Endothelial cell of umbilical vein (primary cell): ENCODE measurements around the gene DIP2B. TPM values are rescaled to one million over a fixed set of nuclear protein-coding genes. Genes with fewer than 3 reads are reported as not detected.

Source experiments
- BruUV-seq: library from RNA; stranded (reverse); fragments of 400-500 nt; replicated peaks from 2 replicates; lab custom pipeline; 2021; lab: Mats Ljungman, UMichigan
- CTCF ChIA-PET: fragments of 300-600, 350-600 bp; sonication (Branson Sonifier 250); formaldehyde crosslinking; loops from one replicate; lab custom pipeline; 2021; ENCODE audit warnings: antibody characterized with exemption, inconsistent platforms; lab: Charles Lee
- POLR2A ChIA-PET: fragments of 300-600, 350-600 bp; sonication (Branson Sonifier 250); formaldehyde crosslinking; loops from one replicate; lab custom pipeline; 2021; ENCODE audit warnings: antibody characterized with exemption, inconsistent platforms; lab: Charles Lee
- DNase-seq: peaks from one replicate; pipeline ENCODE4 v3.0.0-alpha.2; 2011; ENCODE audit warnings: low read depth, low spot score
- FAIRE-seq: peaks from 2 replicates; lab custom pipeline; 2011; peaks lifted over from hg19 to GRCh38; lab: Jason Lieb, UNC
- H2AFZ ChIP-seq: 2 replicates; pipeline ENCODE4 v1.6.0; 2012; ENCODE audit warnings: low read depth, low read length, control low read depth, inconsistent platforms
- H3K27ac ChIP-seq: 2 replicates; pipeline ENCODE4 v1.5.1; 2011; ENCODE audit warnings: low read depth, mild to moderate bottlenecking, control low read depth, low read length, moderate library complexity; ENCODE audit not compliant: insufficient read depth
- H3K27me3 ChIP-seq, 2 experiments: 2 replicates each; pipeline versions ENCODE4 v1.6.0 to v1.6.1; 2011; ENCODE audit warnings: low read length in 2 of 2, mixed read lengths in 1 of 2; ENCODE audit not compliant: control insufficient read depth in 2 of 2, insufficient read depth in 2 of 2
- H3K36me3 ChIP-seq, 2 experiments: 2 replicates in 1 of 2; 3 replicates in 1 of 2; pipeline ENCODE4 v1.5.1; 2011; ENCODE audit warnings: low read length in 2 of 2, mild to moderate bottlenecking in 1 of 2, moderate library complexity in 1 of 2; ENCODE audit not compliant: control insufficient read depth in 2 of 2, insufficient read depth in 2 of 2; ENCODE audit errors: extremely low read depth in 1 of 2
- H3K4me1 ChIP-seq: 3 replicates; pipeline ENCODE4 v1.5.1; 2011; ENCODE audit warnings: mild to moderate bottlenecking, low read length; ENCODE audit not compliant: control insufficient read depth, insufficient read depth; ENCODE audit errors: extremely low read depth
- H3K4me2 ChIP-seq: 2 replicates; pipeline ENCODE4 v1.6.1; 2011; ENCODE audit warnings: low read length, control low read depth, mixed read lengths; ENCODE audit not compliant: insufficient read depth
- H3K4me3 ChIP-seq, 3 experiments: fragments of 200-600 bp in 1 of 3; sonication (generic), shearing (Covaris generic) in 1 of 3; replicated peaks in 1 of 3; 2 replicates each; pipeline ENCODE4 v1.5.1; 2011 to 2016; ENCODE audit warnings: control low read depth in 3 of 3, low read length in 3 of 3, mild to moderate bottlenecking in 2 of 3, inconsistent platforms in 1 of 3, low read depth in 1 of 3, moderate library complexity in 1 of 3; ENCODE audit not compliant: insufficient read depth in 1 of 3
- H3K79me2 ChIP-seq: 2 replicates; pipeline ENCODE4 v1.6.0; 2012; ENCODE audit warnings: low read length, inconsistent platforms; ENCODE audit not compliant: control insufficient read depth, insufficient read depth
- H3K9ac ChIP-seq: replicated peaks from 2 replicates; pipeline ENCODE3; 2011; ENCODE audit warnings: low read length, control low read depth; ENCODE audit not compliant: insufficient read depth; ENCODE audit errors: extremely low read depth
- H3K9me1 ChIP-seq: replicated peaks from 3 replicates; pipeline ENCODE4 v1.6.0; 2011; ENCODE audit warnings: mild to moderate bottlenecking, low read length; ENCODE audit not compliant: control insufficient read depth, insufficient read depth; ENCODE audit errors: extremely low read depth
- H3K9me3 ChIP-seq: replicated peaks from 2 replicates; pipeline ENCODE4 v1.5.1; 2012; ENCODE audit warnings: low read length, inconsistent platforms; ENCODE audit not compliant: control insufficient read depth, insufficient read depth
- H4K20me1 ChIP-seq: replicated peaks from 2 replicates; pipeline ENCODE3; 2011; ENCODE audit warnings: mild to moderate bottlenecking, low read length; ENCODE audit not compliant: control insufficient read depth, insufficient read depth; ENCODE audit errors: extremely low read depth
- EZH2 ChIP-seq: IDR thresholded peaks from 2 replicates; pipeline ENCODE4 v1.6.1; 2012; ENCODE audit warnings: borderline replicate concordance, low read depth, mild to moderate bottlenecking, moderate library complexity, low read length, inconsistent platforms; ENCODE audit not compliant: severe bottlenecking
- FOS ChIP-seq: IDR thresholded peaks from 2 replicates; pipeline ENCODE4 v1.6.1; 2011; ENCODE audit warnings: mild to moderate bottlenecking, low read length, moderate library complexity, borderline replicate concordance; ENCODE audit not compliant: insufficient read depth
- GATA2 ChIP-seq: IDR thresholded peaks from 2 replicates; pipeline ENCODE4 v1.7.0; 2011; ENCODE audit warnings: low read depth, mild to moderate bottlenecking, moderate library complexity, mixed read lengths, low read length; ENCODE audit not compliant: insufficient read length, insufficient read depth
- JUN ChIP-seq: IDR thresholded peaks from 2 replicates; pipeline ENCODE4 v1.6.1; 2011; ENCODE audit warnings: borderline replicate concordance, low read depth; ENCODE audit not compliant: insufficient read length, insufficient read depth
- MAX ChIP-seq: IDR thresholded peaks from 2 replicates; pipeline ENCODE4 v1.6.1; 2011; ENCODE audit not compliant: insufficient read depth, insufficient read length
- MYC ChIP-seq: IDR thresholded peaks from one replicate; pipeline ENCODE4 v1.6.1; 2011; ENCODE audit warnings: mild to moderate bottlenecking, low read depth, low read length
- POLR2A ChIP-seq: IDR thresholded peaks from 2 replicates; pipeline ENCODE4 v1.6.1; 2012; ENCODE audit warnings: low read depth, mild to moderate bottlenecking, control low read depth, low read length
- POLR2AphosphoS5 ChIP-seq: IDR thresholded peaks from 2 replicates; pipeline ENCODE4 v1.6.1; 2012; ENCODE audit warnings: low read depth, mild to moderate bottlenecking, control low read depth, low read length, moderate library complexity; ENCODE audit not compliant: insufficient read depth
- dilution Hi-C: fragments of 300-500 bp; cut with MboI; formaldehyde crosslinking; loops from one replicate; pipeline ENCODE4 v1.15.0; 2019; ENCODE audit warnings: low sequenced_read_pairs; ENCODE audit not compliant: extremely low pct_ligation_motif_present
- intact Hi-C: fragments of 100-400 bp; cut with micrococcal nuclease; formaldehyde crosslinking; loops from one replicate; pipeline ENCODE4 v1.10.0; 2022
- polyA plus RNA-seq, 4 experiments: library from polyadenylated mRNA; depleted of rRNA in 3 of 4; stranded (reverse) in 3 of 4; unstranded in 1 of 4; fragments of >200 nt; gene quantifications; 2 replicates each; pipeline versions ENCODE4 v1.2.1 to v1.2.3, GENCODE V29; 2011 to 2012; ENCODE audit warnings: missing spikeins in 1 of 4
- total RNA-seq: library from RNA; stranded (reverse); gene quantifications from 2 replicates; pipeline ENCODE4 v1.2.3, GENCODE V29; 2021
- TF ChIP-seq, protein P1 (sequence below), 2 donors: IDR thresholded peaks; 1 replicate in 1 of 2; 2 replicates in 1 of 2; pipeline ENCODE4 v1.5.1; 2011; ENCODE audit warnings: low read length in 2 of 2, mild to moderate bottlenecking in 2 of 2, moderate library complexity in 2 of 2, control low read depth in 1 of 2, inconsistent platforms in 1 of 2, low read depth in 1 of 2; ENCODE audit not compliant: insufficient read depth in 1 of 2; ENCODE audit errors: extremely low read depth in 1 of 2

The DIP2B gene
- total and polyA plus RNA-seq, 2 donors (not counting 3 experiments of a cell fraction or from before 2014, with no cell fraction given), result 14.5 to 28.0 TPM

- H3K4me1 ChIP-seq, result no peaks in the 10 kb centered on the region
- no peak overlapping the region for H3K9ac ChIP-seq
- no peaks in the 10 kb centered on the region for H3K36me3 ChIP-seq
- ChIA-PET CTCF (interaction anchor here (1.7 to 3.8 kb wide), 3 partner anchors 8 to 268 kb away, joined by 3 to 32 read pairs (median 8); partner anchors contain the start of gene DIP2B), POLR2A (no interaction called here)
- intact Hi-C loops, result no loop called here
- no peak overlapping the region for H2AFZ ChIP-seq
- H3K4me2 ChIP-seq, result no peak overlapping the region
- BruUV-seq, result no TSS peak
- peaks cover 28% of the 10 kb centered on the region for H3K79me2 ChIP-seq
- H3K9me1 ChIP-seq, result no peaks in the 10 kb centered on the region
- H3K27ac ChIP-seq, result no peak overlapping the region
- dilution Hi-C loops, result no loop called here
- FAIRE-seq (no peak), DNase-seq (no peak)
- H3K4me3 ChIP-seq, result no peak overlapping the region
- no peaks in the 10 kb centered on the region for H4K20me1 ChIP-seq
- H3K9me3 ChIP-seq, result no peaks in the 10 kb centered on the region
- H3K27me3 ChIP-seq, result no peaks in the 10 kb centered on the region
- TF ChIP-seq JUN (no peak), EZH2 (no peak), FOS (no peak), MAX (no peak), GATA2 (no peak), MYC (no peak), POLR2A (no peak), POLR2AphosphoS5 (no peak)
- TF ChIP-seq, protein P1, sequence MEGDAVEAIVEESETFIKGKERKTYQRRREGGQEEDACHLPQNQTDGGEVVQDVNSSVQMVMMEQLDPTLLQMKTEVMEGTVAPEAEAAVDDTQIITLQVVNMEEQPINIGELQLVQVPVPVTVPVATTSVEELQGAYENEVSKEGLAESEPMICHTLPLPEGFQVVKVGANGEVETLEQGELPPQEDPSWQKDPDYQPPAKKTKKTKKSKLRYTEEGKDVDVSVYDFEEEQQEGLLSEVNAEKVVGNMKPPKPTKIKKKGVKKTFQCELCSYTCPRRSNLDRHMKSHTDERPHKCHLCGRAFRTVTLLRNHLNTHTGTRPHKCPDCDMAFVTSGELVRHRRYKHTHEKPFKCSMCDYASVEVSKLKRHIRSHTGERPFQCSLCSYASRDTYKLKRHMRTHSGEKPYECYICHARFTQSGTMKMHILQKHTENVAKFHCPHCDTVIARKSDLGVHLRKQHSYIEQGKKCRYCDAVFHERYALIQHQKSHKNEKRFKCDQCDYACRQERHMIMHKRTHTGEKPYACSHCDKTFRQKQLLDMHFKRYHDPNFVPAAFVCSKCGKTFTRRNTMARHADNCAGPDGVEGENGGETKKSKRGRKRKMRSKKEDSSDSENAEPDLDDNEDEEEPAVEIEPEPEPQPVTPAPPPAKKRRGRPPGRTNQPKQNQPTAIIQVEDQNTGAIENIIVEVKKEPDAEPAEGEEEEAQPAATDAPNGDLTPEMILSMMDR (IDR thresholded peaks at IDR 0.05; ENCODE audit: extremely low read depth in 1 of 2, insufficient read depth in 1 of 2, low read depth in 1 of 2, low read length in 2 of 2), result no peak
Measured at GRCh38 chr12:50772877-50773276, 268.1 kb downstream of the DIP2B start.
